ENCODE data around the gene MYPN. TPM values are rescaled to one million over a fixed set of nuclear protein-coding genes. Genes with fewer than 3 reads are reported as not detected.
"Not testable (repeated sequence)": the region's sequence is repeated elsewhere in the genome, so short reads cannot be mapped to it uniquely, and the experiment has no call there.

Gene MYPN
- total and polyA plus RNA-seq, 2 donors, result 0.11 to 0.19 TPM

- 99% methylated on average over 3 of the region's 3 CpGs for WGBS
- H3K4me1 ChIP-seq (ENCODE audit: control insufficient read depth in 2 of 2, insufficient read depth in 2 of 2, low read length in 2 of 2), result no peaks in the 10 kb centered on the region
- no peaks in the 10 kb centered on the region for H3K9me3 ChIP-seq (ENCODE audit: control insufficient read depth in 2 of 2, insufficient read depth in 1 of 2, low read length in 1 of 2)
- H3K27me3 ChIP-seq (ENCODE audit: control insufficient read depth in 2 of 2, insufficient read depth in 1 of 2, low read length in 1 of 2), result peaks cover 0 to 2% of the 10 kb centered on the region in 2 donors
- H3K36me3 ChIP-seq (ENCODE audit: control insufficient read depth in 2 of 2, insufficient read depth in 2 of 2, low read length in 1 of 2), result no peaks in the 10 kb centered on the region
- H3K4me3 ChIP-seq (ENCODE audit: low read length in 2 of 2), result no peak overlapping the region
- no peak overlapping the region for H3K27ac ChIP-seq (ENCODE audit: low read depth in 1 of 2, low read length in 1 of 2)
- no peak for DNase-seq (ENCODE audit: low read depth in 6 of 9, low spot score in 9 of 9)
These were observed 82.8 kb downstream of the MYPN start for GRCh38 chr10:68192113-68192512.

GRCh38 chr10:68194290-68194689 is 85.0 kb downstream of the MYPN start:
- 88% methylated on average over 6 of the region's 6 CpGs for WGBS
- Histone ChIP-seq H3K4me1 (ENCODE audit: control insufficient read depth in 2 of 2, insufficient read depth in 2 of 2, low read length in 2 of 2) (no peaks in the 10 kb centered on the region), H3K9me3 (ENCODE audit: control insufficient read depth in 2 of 2, insufficient read depth in 1 of 2, low read length in 1 of 2) (no peaks in the 10 kb centered on the region), H3K36me3 (ENCODE audit: control insufficient read depth in 2 of 2, insufficient read depth in 2 of 2, low read length in 1 of 2) (no peaks in the 10 kb centered on the region), H3K27me3 (ENCODE audit: control insufficient read depth in 2 of 2, insufficient read depth in 1 of 2, low read length in 1 of 2) (peaks cover 0 to 2% of the 10 kb centered on the region in 2 donors), H3K4me3 (ENCODE audit: low read length in 2 of 2) (no peak overlapping the region), H3K27ac (ENCODE audit: low read depth in 1 of 2, low read length in 1 of 2) (no peak overlapping the region)
- DNase-seq (ENCODE audit: low read depth in 6 of 9, low spot score in 9 of 9), result no peak

- not testable (repeated sequence) for H3K4me3 ChIP-seq (ENCODE audit: low read length in 2 of 2); DNase-seq (ENCODE audit: low read depth in 6 of 9, low spot score in 9 of 9); H3K9me3 ChIP-seq (ENCODE audit: control insufficient read depth in 2 of 2, insufficient read depth in 1 of 2, low read length in 1 of 2); H3K36me3 ChIP-seq (ENCODE audit: control insufficient read depth in 2 of 2, insufficient read depth in 2 of 2, low read length in 1 of 2); H3K4me1 ChIP-seq (ENCODE audit: control insufficient read depth in 2 of 2, insufficient read depth in 2 of 2, low read length in 2 of 2); H3K27me3 ChIP-seq (ENCODE audit: control insufficient read depth in 2 of 2, insufficient read depth in 1 of 2, low read length in 1 of 2); H3K27ac ChIP-seq (ENCODE audit: low read depth in 1 of 2, low read length in 1 of 2)
- WGBS, result 91% methylated on average over 2 of the region's 2 CpGs
These were observed 86.5 kb downstream of the MYPN start for GRCh38 chr10:68195776-68196175.

GRCh38 chr10:68196701-68197100 is 87.4 kb downstream of the MYPN start:
- 85% methylated on average over 3 of the region's 3 CpGs for WGBS
- Histone ChIP-seq H3K27ac (ENCODE audit: low read depth in 1 of 2, low read length in 1 of 2) (no peak overlapping the region), H3K27me3 (ENCODE audit: control insufficient read depth in 2 of 2, insufficient read depth in 1 of 2, low read length in 1 of 2) (peaks cover 0 to 2% of the 10 kb centered on the region in 2 donors), H3K36me3 (ENCODE audit: control insufficient read depth in 2 of 2, insufficient read depth in 2 of 2, low read length in 1 of 2) (no peaks in the 10 kb centered on the region), H3K9me3 (ENCODE audit: control insufficient read depth in 2 of 2, insufficient read depth in 1 of 2, low read length in 1 of 2) (no peaks in the 10 kb centered on the region), H3K4me1 (ENCODE audit: control insufficient read depth in 2 of 2, insufficient read depth in 2 of 2, low read length in 2 of 2) (no peaks in the 10 kb centered on the region), H3K4me3 (ENCODE audit: low read length in 2 of 2) (no peak overlapping the region)
- DNase-seq (ENCODE audit: low read depth in 6 of 9, low spot score in 9 of 9), result no peak

GRCh38 chr10:68202960-68203353 is 93.7 kb downstream of the MYPN start:
- peaks cover 0 to 4% of the 10 kb centered on the region in 2 donors for H3K27me3 ChIP-seq (ENCODE audit: control insufficient read depth in 2 of 2, insufficient read depth in 1 of 2, low read length in 1 of 2)
- H3K36me3 ChIP-seq (ENCODE audit: control insufficient read depth in 2 of 2, insufficient read depth in 2 of 2, low read length in 1 of 2), result no peaks in the 10 kb centered on the region
- H3K27ac ChIP-seq (ENCODE audit: low read depth in 1 of 2, low read length in 1 of 2), result no peak overlapping the region
- no peak overlapping the region for H3K4me3 ChIP-seq (ENCODE audit: low read length in 2 of 2)
- DNase-seq (ENCODE audit: low read depth in 6 of 9, low spot score in 9 of 9), result no peak
- no peaks in the 10 kb centered on the region for H3K4me1 ChIP-seq (ENCODE audit: control insufficient read depth in 2 of 2, insufficient read depth in 2 of 2, low read length in 2 of 2)
- WGBS, result 16% methylated on average over 5 of the region's 5 CpGs
- no peaks in the 10 kb centered on the region for H3K9me3 ChIP-seq (ENCODE audit: control insufficient read depth in 2 of 2, insufficient read depth in 1 of 2, low read length in 1 of 2)

- DNase-seq (ENCODE audit: low read depth in 6 of 9, low spot score in 9 of 9), result no peak
- Histone ChIP-seq H3K4me3 (ENCODE audit: low read length in 2 of 2) (no peak overlapping the region), H3K36me3 (ENCODE audit: control insufficient read depth in 2 of 2, insufficient read depth in 2 of 2, low read length in 1 of 2) (no peaks in the 10 kb centered on the region), H3K4me1 (ENCODE audit: control insufficient read depth in 2 of 2, insufficient read depth in 2 of 2, low read length in 2 of 2) (no peaks in the 10 kb centered on the region), H3K27me3 (ENCODE audit: control insufficient read depth in 2 of 2, insufficient read depth in 1 of 2, low read length in 1 of 2) (peaks cover 0 to 2% of the 10 kb centered on the region in 2 donors), H3K27ac (ENCODE audit: low read depth in 1 of 2, low read length in 1 of 2) (no peak overlapping the region), H3K9me3 (ENCODE audit: control insufficient read depth in 2 of 2, insufficient read depth in 1 of 2, low read length in 1 of 2) (no peaks in the 10 kb centered on the region)
- WGBS, result 82% methylated on average over 10 of the region's 10 CpGs
These were observed 99.2 kb downstream of the MYPN start for GRCh38 chr10:68208424-68209042.

- whole genome bisulfite sequencing, result 97% methylated on average over 1 of the region's 1 CpG
These were observed 102.4 kb downstream of the MYPN start for GRCh38 chr10:68211669-68212068.

GRCh38 chr10:68212721-68213352 is 103.5 kb downstream of the MYPN start:
- WGBS, result 65% methylated on average over 8 of the region's 8 CpGs
- DNase-seq (ENCODE audit: low read depth in 6 of 9, low spot score in 9 of 9), result peak in 5 of 9 donors; percentile 11 to 43 (median 17)
- H3K36me3 ChIP-seq (ENCODE audit: control insufficient read depth in 2 of 2, insufficient read depth in 2 of 2, low read length in 1 of 2), result no peaks in the 10 kb centered on the region
- no peaks in the 10 kb centered on the region for H3K27me3 ChIP-seq (ENCODE audit: control insufficient read depth in 2 of 2, insufficient read depth in 1 of 2, low read length in 1 of 2)
- no peaks in the 10 kb centered on the region for H3K9me3 ChIP-seq (ENCODE audit: control insufficient read depth in 2 of 2, insufficient read depth in 1 of 2, low read length in 1 of 2)
- no peak overlapping the region for H3K27ac ChIP-seq (ENCODE audit: low read depth in 1 of 2, low read length in 1 of 2)
- H3K4me3 ChIP-seq (ENCODE audit: low read length in 2 of 2), result no peak overlapping the region
- no peaks in the 10 kb centered on the region for H3K4me1 ChIP-seq (ENCODE audit: control insufficient read depth in 2 of 2, insufficient read depth in 2 of 2, low read length in 2 of 2)

More at GRCh38 chr10:68211669-68212068, 102.4 kb downstream of the MYPN start:
- no peak overlapping the region for H3K4me3 ChIP-seq (ENCODE audit: low read length in 2 of 2)
- H3K27ac ChIP-seq (ENCODE audit: low read depth in 1 of 2, low read length in 1 of 2), result no peak overlapping the region
- no peaks in the 10 kb centered on the region for H3K27me3 ChIP-seq (ENCODE audit: control insufficient read depth in 2 of 2, insufficient read depth in 1 of 2, low read length in 1 of 2)
- DNase-seq (ENCODE audit: low read depth in 6 of 9, low spot score in 9 of 9), result no peak
- no peaks in the 10 kb centered on the region for H3K36me3 ChIP-seq (ENCODE audit: control insufficient read depth in 2 of 2, insufficient read depth in 2 of 2, low read length in 1 of 2)
- H3K9me3 ChIP-seq (ENCODE audit: control insufficient read depth in 2 of 2, insufficient read depth in 1 of 2, low read length in 1 of 2), result no peaks in the 10 kb centered on the region
- no peaks in the 10 kb centered on the region for H3K4me1 ChIP-seq (ENCODE audit: control insufficient read depth in 2 of 2, insufficient read depth in 2 of 2, low read length in 2 of 2)

- Histone ChIP-seq H3K36me3 (ENCODE audit: control insufficient read depth in 2 of 2, insufficient read depth in 2 of 2, low read length in 1 of 2) (no peaks in the 10 kb centered on the region), H3K4me3 (ENCODE audit: low read length in 2 of 2) (no peak overlapping the region), H3K27ac (ENCODE audit: low read depth in 1 of 2, low read length in 1 of 2) (no peak overlapping the region), H3K27me3 (ENCODE audit: control insufficient read depth in 2 of 2, insufficient read depth in 1 of 2, low read length in 1 of 2) (no peaks in the 10 kb centered on the region), H3K4me1 (ENCODE audit: control insufficient read depth in 2 of 2, insufficient read depth in 2 of 2, low read length in 2 of 2) (no peaks in the 10 kb centered on the region), H3K9me3 (ENCODE audit: control insufficient read depth in 2 of 2, insufficient read depth in 1 of 2, low read length in 1 of 2) (no peaks in the 10 kb centered on the region)
- 86% methylated on average over 4 of the region's 4 CpGs for WGBS
- DNase-seq (ENCODE audit: low read depth in 6 of 9, low spot score in 9 of 9), result no peak
These were observed 109.5 kb downstream of the MYPN start for GRCh38 chr10:68218786-68219185.

All from thymus (tissue), 11 donors.